HG03064 (cell line): ENCODE data around the gene TSPAN9.
"Not testable (repeated sequence)": the region's sequence is repeated elsewhere in the genome, so short reads cannot be mapped to it uniquely, and the experiment has no call there.

Experiments used
- ATAC-seq: cut with Tn5 transposase; IDR thresholded peaks from one replicate; pipeline ENCODE4 v1.9.1; 2021; ENCODE audit warnings: low read depth; ENCODE audit not compliant: unreplicated experiment

Gene TSPAN9

DNA sequence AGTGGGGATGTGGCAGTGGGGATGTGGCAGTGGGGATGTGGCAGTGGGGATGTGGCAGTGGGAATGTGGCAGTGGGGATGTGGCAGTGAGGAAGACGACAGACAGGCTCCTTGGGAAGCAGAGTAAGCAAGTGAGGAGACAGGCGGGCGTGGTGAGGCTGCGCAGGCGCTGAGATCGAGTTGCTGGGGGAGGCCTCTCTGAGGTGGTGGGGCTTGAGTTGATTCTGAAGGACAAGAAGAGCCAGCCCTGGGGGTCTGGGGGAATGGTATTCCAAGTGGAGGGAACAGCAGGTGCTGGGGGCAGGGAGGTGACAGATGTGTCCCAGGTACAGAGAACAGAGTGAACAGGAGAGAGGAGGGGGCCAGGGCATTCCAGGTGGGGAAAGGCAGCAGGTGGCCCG lies 33.8 kb upstream of the TSPAN9 start:
- ATAC-seq: no peak

GRCh38 chr12:3044141-3044630 lies 33.0 kb upstream of the TSPAN9 start:
- no peak for ATAC-seq

DNA sequence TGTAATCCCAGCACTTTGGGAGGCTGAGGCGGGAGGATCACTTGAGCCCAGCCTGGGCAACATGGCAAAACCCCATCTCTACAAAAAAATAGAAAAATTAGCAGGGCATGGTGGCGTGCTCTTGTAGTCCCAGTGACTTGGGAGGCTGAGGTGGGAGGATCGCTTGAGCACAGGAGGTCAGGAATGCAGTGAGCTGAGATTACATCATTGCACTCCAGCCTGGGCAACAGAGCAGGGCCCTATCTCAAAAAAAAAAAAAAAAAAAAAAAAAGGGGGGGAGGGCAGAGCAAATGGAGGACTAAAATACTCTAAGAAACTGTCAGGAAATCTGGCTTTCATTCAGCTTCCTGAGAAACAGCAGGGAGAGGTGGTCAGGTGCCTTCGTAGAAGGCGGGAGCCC lies 31.7 kb upstream of the TSPAN9 start:
- no peak for ATAC-seq

- no peak for ATAC-seq
Measured at GRCh38 chr12:3045989-3046388, 31.2 kb upstream of the TSPAN9 start.

GRCh38 chr12:3046441-3047200 lies 30.6 kb upstream of the TSPAN9 start:
- ATAC-seq: no peak

DNA sequence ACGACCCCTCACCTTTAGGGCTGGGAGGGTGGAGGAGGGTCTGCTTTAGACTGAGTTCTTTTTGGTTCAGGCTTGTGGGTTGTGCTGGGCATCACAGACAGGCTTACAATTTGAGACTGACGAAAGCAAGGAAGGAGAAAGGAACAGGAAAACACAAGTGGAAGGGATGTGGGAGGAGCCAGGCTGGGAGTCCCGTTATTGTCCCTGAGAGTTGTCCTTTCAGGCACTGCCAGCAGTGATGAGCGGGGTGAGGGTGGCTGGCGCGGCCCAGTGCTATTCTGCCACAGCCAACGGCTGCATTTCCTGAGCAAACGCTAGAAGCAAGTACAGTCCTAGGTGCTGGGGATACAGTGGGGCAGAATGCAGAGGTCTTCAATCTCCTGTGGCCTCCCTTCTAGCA lies 29.2 kb upstream of the TSPAN9 start:
- no peak for ATAC-seq

DNA sequence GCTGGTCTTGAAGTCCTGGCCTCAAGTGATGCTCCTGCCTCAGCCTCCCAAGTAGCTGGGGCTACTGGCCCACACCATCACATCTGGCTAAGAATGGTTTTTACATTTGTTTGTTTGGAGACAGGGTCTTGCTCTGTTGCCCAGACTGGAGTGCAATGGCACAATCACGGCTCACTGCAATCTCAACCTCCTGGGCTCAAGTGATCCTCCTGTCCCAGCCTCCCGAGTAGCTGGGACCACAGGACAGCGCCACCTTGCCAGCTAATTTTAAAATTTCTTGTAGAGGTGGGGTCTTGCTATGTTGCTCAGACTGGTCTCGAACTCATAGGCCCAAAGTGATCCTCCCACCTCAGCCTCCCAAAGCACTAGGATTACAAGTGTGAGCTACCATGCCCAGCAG lies 28.6 kb upstream of the TSPAN9 start:
- no peak for ATAC-seq

DNA sequence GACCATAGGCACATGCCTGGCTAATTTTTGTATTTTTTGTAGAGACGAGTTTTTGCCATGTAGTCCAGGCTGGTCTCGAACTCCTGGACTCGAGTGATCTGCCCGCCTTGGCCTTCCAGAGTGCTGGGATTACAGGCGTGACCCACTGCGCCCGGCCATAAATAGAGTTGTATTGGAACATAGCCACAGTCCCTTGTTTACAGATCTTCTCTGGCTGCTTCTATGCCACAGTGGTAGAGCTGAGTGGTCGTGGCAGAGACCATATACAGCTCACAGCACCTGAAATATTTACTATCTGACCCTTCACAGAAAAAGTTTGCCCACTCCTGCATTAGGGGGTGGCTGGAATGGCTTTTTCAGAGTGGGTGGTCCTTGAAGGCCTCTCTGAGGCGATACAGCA lies 28.0 kb upstream of the TSPAN9 start:
- no peak for ATAC-seq

DNA sequence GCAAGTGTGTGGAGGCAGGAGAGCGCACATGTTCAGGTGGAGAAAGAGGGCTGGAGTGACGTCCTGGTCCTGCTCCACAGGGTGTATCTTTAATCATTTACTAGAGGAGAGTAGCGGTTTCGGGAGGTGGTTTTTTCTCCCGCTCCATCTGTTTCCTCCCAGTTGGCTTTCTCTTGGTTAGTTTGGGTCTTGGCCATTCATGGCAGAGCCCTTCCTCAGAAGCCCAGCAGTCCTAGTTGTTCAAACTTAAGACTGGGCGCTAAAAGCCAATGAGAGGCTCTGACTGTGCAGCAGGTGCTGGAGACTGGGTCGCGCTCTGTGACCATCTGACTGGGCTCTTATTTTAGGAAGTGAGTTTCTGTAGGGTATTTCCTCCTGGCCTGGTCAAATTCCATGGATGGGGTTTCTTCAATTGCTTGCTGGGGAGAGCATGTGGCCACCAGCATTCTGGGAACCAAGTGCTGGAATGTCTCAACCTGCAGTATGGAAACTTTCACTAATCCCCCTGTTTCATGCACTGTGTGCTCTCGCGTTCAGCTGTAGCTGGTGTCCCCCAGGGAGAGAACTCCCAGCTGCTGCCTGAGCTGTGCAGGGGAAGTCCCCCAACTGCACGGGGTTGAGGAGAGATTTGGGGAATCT lies 27.4 kb upstream of the TSPAN9 start:
- ATAC-seq: no peak

- ATAC-seq: no peak
Measured at GRCh38 chr12:3054374-3054773, 22.8 kb upstream of the TSPAN9 start.

DNA sequence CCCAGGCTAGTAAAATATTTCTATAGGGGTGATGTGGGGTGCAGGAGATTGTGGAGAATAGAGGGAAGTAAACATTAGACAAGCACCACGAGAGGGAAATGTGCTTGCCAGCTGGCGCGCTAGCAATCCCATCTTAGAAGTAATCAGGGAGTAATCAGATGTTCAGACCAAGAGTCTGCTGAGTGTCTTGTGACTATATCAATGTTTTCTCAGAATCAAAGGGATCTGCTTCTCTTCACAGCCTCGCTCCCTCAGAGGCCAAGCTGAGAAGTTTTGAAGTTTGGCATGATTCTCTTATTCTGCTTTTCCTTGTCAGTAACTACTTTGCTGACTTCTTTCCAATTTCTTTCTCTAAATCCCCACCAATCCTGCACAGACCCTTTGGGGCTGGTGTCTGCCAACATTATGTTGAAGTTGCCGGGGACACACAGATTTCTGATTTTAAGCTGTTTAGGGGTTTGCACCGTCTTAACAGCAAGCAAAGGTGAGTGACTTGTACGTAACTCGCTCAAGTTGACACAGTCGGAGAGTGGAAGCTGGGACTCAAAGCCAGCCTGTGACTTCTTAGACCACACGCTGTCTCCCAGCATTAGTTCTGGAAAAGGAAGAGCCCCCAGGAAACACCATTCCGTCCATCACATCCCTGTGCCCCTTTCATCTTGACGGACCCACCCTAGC lies 22.0 kb upstream of the TSPAN9 start:
- ATAC-seq: no peak

GRCh38 chr12:3055704-3056467 lies 21.3 kb upstream of the TSPAN9 start:
- no peak for ATAC-seq

GRCh38 chr12:3061059-3061458 lies 16.1 kb upstream of the TSPAN9 start:
- ATAC-seq: no peak

DNA sequence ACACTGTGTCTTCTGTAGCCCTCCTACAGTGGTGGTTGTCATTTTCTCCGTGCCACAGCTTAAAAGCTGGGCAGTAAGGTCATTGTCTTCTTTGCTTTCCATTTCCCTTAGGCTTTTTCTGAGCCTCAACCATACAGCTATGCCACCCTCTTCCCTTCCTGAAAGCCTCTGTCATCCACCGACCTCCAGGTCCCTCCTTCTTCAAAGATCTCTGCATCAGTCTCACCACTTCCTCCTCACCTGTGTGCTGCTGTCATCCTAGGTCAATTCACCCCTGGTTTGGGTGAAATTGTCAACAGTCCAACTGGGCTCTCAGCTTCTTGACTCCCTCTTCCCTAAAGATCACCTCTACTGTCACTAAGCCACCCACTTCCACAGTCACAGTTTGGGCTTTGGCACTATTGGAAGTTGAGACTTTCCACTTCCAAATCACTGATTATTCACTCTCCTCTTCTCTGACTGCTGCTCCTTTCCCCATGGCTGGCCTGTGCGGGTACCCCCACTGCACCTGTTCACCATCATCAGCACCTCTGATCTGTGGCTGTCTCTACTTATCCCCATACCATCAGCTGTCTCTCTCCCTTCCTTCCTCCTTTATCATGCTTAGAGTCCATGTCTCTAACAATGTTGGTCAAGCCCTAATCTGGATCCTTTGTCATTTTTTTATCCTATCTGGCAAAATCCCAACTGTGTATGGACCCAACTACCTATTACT lies 15.5 kb upstream of the TSPAN9 start:
- ATAC-seq: no peak

GRCh38 chr12:3065300-3065699 lies 11.9 kb upstream of the TSPAN9 start:
- no peak for ATAC-seq

DNA sequence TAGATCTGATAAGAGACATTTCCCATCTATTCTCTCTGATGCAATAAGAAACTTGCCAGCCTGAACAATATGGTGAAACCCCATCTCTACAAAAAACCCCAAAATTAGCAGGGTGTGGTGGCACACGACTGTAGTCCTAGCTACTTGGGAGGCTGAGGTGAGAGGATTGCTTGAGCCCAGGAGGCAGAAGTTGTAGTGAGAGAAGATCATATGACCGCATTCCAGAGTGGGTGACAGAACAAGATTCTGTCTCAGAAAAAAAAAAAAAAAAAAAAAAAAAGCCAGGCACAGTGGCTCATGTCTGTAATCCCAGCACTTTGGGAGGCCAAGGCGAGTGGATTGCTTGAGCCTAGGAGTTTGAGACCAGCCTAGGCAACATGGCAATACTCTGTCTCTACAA lies 11.3 kb upstream of the TSPAN9 start:
- ATAC-seq: not testable (repeated sequence)

DNA sequence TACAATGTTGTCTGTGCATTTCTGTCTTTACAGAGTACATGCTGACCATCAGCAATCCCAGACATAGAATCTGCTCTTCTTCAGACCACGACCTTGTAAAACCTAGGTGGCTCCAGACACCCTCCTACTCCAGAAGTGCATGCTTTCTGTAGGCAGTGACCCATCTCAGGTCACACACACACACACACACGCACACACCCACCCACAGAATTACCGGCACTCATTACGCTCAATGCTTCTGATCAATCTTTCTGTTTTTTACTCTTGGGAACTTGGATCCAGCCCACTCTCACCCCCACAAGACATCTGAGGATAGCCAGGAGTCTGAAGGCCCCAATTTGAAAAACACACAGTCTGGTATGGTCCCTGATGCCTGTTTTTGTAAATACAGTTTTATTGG lies 7.5 kb upstream of the TSPAN9 start:
- no peak for ATAC-seq

DNA sequence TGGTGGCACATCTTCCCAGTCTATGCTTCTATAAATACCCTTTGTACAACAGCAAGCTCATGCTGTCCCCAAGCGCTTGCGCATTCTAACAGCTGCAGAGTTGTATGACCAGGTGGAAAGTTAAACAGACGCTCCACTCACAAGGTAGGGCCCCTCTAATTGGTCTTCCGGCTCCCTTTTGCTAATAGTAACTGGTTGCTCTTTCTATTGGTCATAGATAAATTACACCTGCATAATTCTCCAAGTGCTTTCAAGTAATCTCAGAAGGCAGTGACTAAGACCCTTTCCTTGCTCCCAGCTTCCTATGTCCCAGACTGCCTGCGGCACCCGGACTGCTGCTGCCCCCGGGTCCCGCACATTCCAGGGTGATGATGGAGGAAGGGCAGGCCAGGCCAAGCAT lies 6.1 kb upstream of the TSPAN9 start:
- no peak for ATAC-seq

- no peak for ATAC-seq
Measured at GRCh38 chr12:3071710-3072109, 5.5 kb upstream of the TSPAN9 start.
